Retinal pigment epithelial cell (primary cell): ENCODE results near the gene KIAA1217.

Experiments
- DNase-seq: peaks from one replicate; pipeline ENCODE4 v3.0.0-alpha.2; 2010; ENCODE audit warnings: low read depth
- H3K4me3 ChIP-seq: 2 replicates; pipeline ENCODE4 v1.5.1; 2011; ENCODE audit warnings: mild to moderate bottlenecking, low read length, control low read depth, moderate library complexity
- TF ChIP-seq, protein P1 (sequence below): conservative IDR thresholded peaks from 2 replicates; pipeline ENCODE4 v1.5.1; 2011; ENCODE audit warnings: low read depth, low read length, control low read depth, inconsistent platforms

Gene KIAA1217

DNA sequence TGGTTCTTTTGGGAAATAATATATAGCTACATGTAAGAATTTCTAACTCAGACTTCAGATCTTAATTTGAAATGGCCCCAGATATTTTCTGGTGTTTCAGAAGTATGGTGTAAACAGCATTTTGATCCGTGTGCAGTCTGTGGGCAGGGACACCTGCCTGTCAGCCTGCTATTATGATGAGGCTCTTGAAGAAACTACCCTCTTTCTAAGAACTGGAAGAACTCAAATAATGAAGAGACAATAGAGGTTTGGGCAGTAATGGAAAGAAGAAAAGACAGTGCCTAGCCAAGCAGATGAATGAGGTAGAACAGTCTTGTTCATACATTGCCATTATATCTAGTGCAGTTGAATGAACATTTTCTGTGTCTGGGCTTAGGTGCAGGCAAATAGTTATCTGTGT is 258.2 kb downstream of the KIAA1217 start:
- H3K4me3 ChIP-seq = peak overlapping the region; percentile 58
- TF ChIP-seq, protein P1, sequence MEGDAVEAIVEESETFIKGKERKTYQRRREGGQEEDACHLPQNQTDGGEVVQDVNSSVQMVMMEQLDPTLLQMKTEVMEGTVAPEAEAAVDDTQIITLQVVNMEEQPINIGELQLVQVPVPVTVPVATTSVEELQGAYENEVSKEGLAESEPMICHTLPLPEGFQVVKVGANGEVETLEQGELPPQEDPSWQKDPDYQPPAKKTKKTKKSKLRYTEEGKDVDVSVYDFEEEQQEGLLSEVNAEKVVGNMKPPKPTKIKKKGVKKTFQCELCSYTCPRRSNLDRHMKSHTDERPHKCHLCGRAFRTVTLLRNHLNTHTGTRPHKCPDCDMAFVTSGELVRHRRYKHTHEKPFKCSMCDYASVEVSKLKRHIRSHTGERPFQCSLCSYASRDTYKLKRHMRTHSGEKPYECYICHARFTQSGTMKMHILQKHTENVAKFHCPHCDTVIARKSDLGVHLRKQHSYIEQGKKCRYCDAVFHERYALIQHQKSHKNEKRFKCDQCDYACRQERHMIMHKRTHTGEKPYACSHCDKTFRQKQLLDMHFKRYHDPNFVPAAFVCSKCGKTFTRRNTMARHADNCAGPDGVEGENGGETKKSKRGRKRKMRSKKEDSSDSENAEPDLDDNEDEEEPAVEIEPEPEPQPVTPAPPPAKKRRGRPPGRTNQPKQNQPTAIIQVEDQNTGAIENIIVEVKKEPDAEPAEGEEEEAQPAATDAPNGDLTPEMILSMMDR = no peak
- DNase-seq = no peak

DNA sequence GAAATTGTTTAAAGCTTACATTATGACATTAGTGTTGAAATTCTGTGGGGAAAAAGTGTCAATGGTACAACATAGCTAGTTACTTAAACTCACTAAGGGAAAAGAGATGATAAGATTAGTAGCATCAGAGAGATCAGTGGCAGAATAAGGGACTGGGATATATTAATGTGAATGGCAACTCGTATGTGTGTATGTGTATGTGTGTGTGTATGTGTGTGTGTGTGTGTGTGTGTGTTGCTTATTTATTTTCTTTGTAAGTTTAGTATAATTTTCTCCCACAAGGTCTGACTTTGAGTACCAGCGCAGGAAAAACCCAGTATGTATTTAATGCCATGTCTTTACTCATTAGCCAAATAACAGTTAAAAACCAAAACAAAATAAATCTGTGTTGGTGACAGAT is 258.7 kb downstream of the KIAA1217 start:
- TF ChIP-seq, protein P1 = no peak
- peak overlapping the region; percentile 58 for H3K4me3 ChIP-seq
- DNase-seq = no peak

DNA sequence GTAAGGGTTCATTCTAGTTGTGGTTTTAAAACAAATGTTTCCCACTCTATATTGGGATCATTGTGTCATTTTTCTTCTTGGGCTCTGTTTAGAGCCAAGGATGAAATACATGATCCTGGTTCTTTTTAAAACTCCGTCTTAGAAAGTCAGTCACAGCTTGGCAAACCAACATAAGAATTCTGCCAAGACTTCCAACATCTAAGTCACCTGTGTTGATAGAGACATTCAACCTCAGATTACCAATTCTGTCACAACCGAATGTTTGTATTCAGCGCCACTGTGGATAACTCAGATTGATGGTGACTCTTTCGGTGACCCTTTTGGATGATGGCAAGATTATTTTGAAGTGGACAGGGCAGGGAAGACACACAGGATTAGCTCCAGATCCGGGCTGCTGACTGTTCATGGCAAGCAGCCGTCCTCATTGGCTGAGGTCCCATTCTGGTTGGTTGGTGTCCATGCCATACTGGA is 259.4 kb downstream of the KIAA1217 start:
- peak overlapping the region; percentile 16 for H3K4me3 ChIP-seq
- no peak for DNase-seq
- TF ChIP-seq, protein P1 = no peak

DNA sequence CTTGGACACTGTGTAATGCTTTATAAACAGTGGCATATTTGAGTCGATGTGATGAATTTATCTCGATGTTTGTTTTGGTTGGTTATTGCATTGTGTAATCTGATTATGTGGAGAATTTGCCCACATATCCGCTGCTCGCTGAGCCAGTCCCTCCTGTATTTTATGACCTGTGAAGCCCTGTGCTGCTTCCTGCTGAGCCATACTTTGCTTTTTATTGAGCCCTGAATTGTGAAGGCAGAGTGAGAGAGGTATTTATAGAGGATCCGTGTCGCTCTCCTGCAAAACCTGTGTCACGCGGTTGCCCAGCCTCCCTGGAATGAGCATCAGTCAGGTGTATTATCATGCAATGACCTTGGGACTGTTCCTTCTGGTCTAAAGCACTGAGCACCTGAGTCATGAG is 261.1 kb downstream of the KIAA1217 start:
- H3K4me3 ChIP-seq = no peak overlapping the region
- DNase-seq = no peak
- TF ChIP-seq, protein P1 = no peak

DNA sequence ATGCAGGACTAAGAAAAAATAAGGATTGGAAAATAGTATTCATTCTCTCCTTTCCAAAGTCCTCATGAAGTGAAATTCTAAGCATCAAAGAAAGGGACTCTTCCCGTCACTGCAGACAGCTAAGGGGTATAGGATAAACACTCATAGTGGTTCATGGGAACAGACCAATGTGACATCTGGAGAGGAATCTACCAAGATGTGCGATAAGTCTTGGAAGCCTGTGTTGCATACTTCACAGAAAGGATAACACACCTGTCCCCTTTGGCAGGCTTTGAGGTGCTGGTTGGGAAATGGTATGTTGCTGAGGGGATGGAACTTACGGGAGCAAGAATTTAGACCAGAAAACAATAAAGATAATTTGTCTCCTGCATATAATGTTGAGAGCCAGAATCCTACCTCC is 266.7 kb downstream of the KIAA1217 start:
- no peak overlapping the region for H3K4me3 ChIP-seq
- TF ChIP-seq, protein P1 = no peak
- DNase-seq = no peak

DNA sequence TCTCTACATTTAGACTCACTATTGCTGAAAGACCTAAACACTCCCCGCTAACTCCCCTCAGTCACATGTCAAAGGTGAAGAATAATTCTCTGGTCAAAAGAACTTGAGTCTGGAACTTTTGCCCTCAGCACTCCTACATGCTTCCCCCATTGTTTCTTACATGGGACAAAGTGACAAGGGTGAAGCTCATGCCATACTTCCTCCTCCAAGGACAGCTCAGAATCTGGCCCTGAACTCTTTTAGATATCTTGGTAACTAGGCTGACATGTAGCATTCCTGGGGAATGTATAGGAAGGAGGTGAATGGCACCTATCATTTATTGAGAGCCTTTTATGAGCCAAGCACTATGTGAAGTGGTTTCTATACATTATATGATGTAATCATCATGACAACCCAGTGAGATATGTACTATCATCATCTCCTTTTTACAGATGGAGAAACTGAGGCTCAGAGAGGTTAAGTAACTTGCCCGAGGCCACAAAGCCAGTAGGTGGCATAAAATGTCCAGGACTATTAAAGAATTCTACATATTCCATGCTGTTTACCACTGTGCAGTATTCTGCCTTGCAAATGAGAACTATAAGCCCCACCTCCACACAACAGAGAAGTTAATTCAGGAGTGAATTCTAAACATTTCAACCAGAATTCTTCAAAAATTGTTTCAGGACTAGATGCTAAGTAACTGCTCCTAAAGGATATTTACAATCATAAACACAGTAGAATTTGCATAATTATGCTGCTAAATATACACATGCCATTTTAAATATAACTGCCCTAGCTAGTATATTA is 268.2 kb downstream of the KIAA1217 start:
- H3K4me3 ChIP-seq = no peak overlapping the region

More for the DNA sequence above, 268.2 kb downstream of the KIAA1217 start:
- DNase-seq = no peak
- TF ChIP-seq, protein P1 = no peak
